Glomerular endothelial cell (primary cell): ENCODE results near the gene YIPF5. TPM values are rescaled to one million over a fixed set of nuclear protein-coding genes. Genes with fewer than 3 reads are reported as not detected.

Experiments used
- DNase-seq: peaks from one replicate; pipeline ENCODE4 v3.0.0-alpha.2; 2011; ENCODE audit warnings: low read depth, low spot score; ENCODE audit errors: extremely low read depth
- total RNA-seq: library from RNA; depleted of rRNA; stranded (reverse); fragments of >200 nt; gene quantifications from 2 replicates; pipeline ENCODE4 v1.2.3, GENCODE V29; 2015

Gene YIPF5
- total RNA-seq, 1 donor from 2014 or later, result 70.4 TPM

GRCh38 chr5:144183254-144183889 is 12.9 kb upstream of the YIPF5 start:
- peak; percentile 42 for DNase-seq

DNA sequence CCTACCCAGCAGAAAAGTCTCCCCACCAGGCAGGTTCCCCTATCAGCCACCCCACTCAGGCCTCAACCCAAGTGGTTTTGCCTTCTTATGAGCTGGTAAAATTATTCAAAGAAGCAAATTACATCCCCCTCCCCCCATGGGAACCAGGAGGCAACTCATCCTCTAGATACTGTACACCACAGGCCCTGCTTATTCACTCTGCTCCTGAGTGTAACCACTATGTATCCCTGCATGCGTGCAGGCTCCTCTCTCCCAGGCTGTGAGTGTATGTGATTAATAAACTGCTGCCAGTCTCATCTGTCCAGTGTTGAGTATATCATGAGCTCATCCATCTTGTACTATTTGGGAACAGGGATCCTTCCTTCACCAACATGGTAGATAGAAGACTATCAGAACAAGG is 8.8 kb upstream of the YIPF5 start:
- DNase-seq, result no peak

GRCh38 chr5:144177548-144177947 is 7.1 kb upstream of the YIPF5 start:
- no peak for DNase-seq

- DNase-seq, result no peak
Observed at GRCh38 chr5:144173766-144174165, 3.3 kb upstream of the YIPF5 start.

DNA sequence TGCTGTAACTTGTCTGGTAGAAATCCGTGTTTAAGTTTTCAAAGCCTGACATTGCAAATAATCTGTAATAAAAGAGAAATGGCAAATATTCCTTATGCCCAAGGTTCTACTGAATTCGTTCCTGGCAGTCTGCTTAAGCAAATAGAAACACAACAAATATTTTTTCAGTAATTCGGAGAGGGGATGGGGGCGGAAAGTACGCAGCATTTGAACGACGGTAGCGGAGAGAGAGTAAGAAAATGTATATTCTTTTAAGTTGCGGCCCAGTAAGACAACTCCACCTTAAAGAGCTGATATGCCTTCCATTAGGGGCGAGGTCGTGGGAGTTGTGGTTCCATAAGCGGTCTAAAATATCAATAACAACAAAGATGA is 569 bp downstream of the YIPF5 start:
- no peak for DNase-seq

DNA sequence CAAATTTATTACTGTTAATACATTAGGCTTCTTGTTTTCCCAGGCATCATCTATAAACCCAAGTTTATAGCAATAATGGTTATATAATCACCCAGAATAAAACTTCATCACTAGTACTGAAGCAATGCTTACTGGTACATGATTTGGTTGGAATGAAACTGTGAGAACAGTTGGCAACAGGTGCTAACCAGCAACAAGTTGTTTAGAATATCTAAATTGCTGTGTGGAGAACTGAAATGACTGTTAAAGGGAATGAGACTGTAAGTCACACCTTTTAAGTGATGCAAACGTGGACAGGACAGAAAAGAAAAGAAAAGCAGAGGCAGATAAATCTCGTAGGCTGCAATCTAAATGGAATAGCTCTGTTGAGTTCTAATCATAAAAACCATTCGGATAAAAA is 2.5 kb downstream of the YIPF5 start:
- no peak for DNase-seq

GRCh38 chr5:144166696-144167095 is 3.8 kb downstream of the YIPF5 start:
- no peak for DNase-seq

DNA sequence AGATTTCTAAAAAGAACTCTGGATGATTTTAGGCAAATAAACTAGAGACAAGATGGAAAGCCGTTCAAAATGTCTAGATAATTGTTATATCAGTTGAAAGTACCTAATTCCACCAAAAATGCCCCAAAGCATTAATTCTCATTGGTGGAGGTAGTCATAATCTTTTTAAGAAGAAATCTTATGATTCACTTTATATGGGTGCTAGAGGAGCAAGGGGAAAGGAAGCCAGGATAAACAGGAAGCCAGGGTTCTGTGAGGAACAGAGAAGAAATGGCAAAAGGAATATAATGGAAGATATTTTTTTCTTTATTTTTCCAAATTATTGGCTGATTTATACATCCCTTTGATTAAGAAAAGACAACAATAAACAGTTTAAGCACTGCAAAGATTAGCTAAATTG is 7.8 kb downstream of the YIPF5 start:
- no peak for DNase-seq

- DNase-seq, result no peak
Observed at GRCh38 chr5:144156767-144157171, 13.7 kb downstream of the YIPF5 start.

- DNase-seq, result no peak
Observed at GRCh38 chr5:144151026-144151425, 19.4 kb downstream of the YIPF5 start.

DNA sequence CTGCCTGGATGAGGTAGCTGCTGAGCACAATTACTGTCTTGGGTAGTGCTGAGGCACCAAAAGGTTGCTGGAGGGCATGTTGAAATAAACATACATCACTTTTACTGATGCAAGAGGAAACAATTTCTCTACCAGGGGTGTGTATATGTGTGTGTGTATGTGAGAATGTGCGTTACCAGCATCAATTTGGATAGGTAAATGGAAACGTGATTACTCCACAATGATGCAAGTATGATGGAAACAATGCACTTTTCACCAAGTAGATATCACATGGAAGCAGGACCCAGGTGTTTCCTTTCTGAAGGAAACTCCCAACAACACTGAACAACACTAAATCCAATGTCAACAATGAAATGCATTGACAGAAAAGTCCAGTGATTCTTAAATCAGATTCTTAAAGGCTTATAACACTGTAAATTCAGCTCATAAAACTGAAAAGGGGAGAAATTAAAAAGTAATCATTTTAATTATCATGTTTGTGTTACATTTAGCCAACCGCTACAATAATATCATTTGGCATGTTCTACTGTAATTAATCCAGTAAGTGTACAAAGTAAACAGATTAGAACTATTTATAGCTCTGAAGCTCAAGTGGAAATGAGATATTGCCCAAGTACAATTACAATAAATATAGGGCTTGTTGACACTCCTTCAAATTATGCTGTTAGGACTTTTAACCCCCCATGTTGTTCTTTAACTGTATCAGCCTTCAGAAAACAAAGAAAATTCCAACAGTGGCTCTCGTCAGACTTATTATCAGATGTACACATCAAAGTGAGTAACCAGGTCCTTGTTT is 25.3 kb downstream of the YIPF5 start:
- DNase-seq, result peak; percentile 96

GRCh38 chr5:144143625-144144024 is 26.8 kb downstream of the YIPF5 start:
- no peak for DNase-seq

GRCh38 chr5:144142824-144143162 is 27.7 kb downstream of the YIPF5 start:
- DNase-seq, result no peak

- no peak for DNase-seq
Observed at GRCh38 chr5:144142139-144142823, 28.2 kb downstream of the YIPF5 start.

- no peak for DNase-seq
Observed at GRCh38 chr5:144141585-144141984, 28.9 kb downstream of the YIPF5 start.

GRCh38 chr5:144139586-144139985 is 30.9 kb downstream of the YIPF5 start:
- no peak for DNase-seq

GRCh38 chr5:144135113-144135762 is 35.2 kb downstream of the YIPF5 start:
- no peak for DNase-seq

GRCh38 chr5:144134194-144134826 is 36.1 kb downstream of the YIPF5 start:
- no peak for DNase-seq

- DNase-seq, result no peak
Observed at GRCh38 chr5:144133050-144133633, 37.3 kb downstream of the YIPF5 start.

DNA sequence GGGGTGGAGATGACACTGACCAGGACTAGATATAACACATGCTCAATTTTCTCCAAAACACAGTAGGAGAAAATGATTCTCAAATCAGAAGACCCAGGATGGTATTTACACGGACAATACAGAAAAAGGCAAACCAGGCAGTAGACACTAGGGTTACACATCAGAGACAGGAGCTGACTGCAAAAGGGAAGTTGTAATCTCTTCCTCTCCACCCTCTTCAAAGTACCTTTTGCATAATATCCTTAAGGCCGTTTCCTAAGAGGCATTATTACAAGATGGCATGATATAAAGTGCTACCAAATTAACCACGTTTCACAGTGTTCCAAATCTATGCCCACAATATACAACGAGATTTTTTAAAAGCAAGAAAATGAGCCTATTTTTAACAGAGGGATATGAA is 39.2 kb downstream of the YIPF5 start:
- no peak for DNase-seq

GRCh38 chr5:144130306-144130705 is 40.2 kb downstream of the YIPF5 start:
- DNase-seq, result no peak
